CD4-positive, alpha-beta T cell treated with Interleukin-1 beta for 1 hour (primary cell): ENCODE results near the gene MATN1.
"Not testable (repeated sequence)": the region's sequence is repeated elsewhere in the genome, so short reads cannot be mapped to it uniquely, and the experiment has no call there.

ENCODE experiments used
- DNase-seq, 2 donors: peaks; one replicate each; pipeline ENCODE4 v3.0.0-alpha.2; 2020 to 2022

The MATN1 gene

DNA sequence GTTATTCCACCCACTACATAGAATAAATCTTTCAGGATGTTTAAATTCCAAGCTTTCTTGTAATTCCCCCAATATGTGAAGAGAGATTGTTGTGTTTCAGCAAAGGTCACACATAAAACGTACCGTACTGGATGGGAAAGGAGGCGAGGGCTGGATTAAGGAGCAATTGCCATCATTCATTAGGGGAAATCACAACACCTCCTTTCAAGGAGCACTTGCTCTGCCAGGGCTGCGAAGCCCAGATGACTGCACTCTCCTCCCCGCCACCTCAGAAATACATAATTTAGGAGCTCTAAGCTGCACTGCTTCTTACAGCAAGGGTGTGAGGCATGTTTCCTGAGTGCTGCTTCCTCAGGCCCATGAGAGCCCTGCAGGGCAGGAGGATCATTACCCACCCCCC lies 29.6 kb downstream of the MATN1 start:
- DNase-seq, result no peak

DNA sequence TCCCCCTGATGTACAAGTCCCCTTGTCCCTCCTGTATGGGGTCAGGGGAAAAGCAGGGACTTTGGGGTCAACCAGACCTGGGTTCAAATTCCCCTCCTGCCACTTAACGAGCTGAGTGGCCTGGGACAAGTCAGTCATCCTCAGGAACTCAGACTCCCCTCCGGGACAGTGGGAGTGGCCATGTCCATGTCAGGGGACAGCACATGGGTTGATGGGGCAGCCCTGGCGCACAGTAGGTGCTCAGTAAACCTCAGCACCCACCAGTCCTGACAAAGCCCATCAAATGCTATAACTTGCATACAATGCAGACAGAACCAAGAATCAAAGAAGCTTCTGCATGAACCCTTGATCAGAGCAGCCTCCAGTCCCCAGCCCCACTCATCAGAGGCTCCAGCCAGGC lies 30.0 kb downstream of the MATN1 start:
- no peak for DNase-seq

DNA sequence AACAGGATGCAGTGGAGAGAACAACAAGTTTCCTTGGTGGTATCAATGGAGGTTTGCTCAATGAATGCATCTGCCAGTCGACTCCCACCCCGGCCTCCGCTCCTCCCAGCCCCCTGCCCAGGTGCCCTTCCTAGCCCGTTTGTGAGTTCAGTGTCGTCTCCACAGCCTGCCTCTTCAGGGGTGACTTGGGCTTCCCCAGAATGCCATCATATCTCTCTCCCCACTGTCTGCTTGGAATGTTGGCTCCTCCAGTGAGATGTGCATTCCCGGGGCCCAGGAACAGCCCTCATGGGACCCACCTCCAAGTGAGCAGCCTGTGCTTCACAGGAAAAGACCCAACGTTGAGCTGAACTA lies 30.5 kb downstream of the MATN1 start:
- DNase-seq, result no peak

DNA sequence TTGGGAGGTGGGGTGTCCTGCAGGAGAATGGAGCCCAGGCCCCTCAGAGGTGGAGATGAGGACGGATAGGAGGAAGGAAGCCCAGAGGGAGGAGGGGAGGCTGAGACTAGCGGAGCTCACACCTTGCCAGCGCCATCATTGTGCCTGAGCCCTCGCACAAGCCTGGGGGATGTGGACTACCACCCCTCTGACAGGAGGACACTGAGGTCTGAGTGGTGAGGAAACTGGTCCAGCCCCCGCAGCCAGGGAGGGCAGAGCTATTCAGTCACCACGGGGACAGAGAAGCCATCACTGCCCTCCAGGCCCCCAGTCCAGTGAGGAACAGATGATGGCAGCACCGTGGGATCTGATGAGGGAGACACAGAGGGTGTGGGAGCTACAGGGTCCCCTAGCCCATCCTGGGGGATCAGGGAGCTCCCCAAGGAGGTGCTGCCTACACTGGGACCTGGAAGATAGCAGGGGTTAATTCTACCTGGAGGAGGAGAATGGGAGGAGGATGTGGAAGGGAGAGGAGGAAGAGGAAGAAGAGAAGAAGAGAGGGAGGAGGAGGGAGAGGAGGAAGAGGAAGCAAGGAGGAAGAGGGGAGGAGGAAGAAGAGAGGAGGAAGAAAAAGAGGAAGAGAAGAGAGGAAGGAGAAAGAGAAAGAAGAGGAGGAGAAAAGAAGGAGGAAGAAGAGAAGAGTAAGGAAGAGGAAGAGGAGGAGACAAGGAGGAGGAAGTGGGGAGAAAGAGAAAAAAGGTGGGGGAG lies 31.0 kb downstream of the MATN1 start:
- no peak for DNase-seq

DNA sequence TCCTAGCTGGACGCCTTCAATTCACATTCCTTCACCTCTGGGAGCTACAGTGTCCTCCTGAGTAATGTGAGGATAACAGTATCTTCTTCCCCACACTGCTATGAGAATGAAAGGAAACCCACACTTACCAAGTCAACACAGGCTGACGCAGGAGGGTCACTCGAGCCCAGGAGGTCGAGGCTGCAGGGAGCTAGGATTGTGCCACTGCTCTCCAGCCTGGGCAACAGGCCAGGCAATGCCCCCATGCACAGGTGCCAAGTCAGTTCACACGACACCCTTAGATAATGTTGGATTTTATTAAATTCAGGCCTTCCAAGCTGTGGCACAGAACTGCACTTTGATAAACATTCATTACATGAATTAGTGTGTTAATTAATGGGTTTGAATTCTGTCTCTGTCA lies 31.9 kb downstream of the MATN1 start:
- no peak for DNase-seq

DNA sequence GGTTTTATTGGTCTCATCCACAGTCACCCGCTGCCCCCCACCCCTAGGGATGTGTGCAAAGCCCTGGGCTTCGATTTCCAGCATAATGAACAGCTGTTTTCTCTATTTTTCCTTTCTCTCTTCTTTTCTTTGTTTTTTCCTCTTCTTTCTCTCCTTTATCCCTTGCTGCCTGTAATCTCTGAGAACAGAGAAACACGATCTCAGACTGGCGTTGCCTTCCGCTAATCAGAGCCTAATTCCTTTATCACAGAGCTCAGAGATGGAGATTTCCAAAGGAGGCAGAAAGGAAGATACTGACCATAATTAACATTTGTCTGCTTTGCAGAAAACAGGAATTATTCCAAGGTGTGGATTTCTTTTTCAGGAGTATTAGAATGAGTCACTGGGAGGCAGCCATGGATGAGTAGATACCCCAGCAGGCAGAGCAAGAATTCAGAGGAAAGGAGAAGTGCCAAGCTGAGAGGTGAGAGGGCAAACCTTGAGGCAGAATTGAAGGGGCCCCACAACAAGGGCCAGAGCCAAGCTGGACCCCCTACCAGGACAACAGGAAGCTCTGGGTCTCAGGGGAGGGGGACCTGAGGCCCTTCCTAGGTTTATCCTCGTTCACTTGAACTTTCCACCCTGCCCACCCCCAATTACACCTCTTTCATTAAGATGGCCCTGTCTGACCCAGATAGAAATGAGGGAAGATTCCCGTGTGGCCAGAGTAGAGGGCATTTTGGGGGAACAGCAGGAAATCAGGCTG lies 33.3 kb downstream of the MATN1 start:
- no peak for DNase-seq

DNA sequence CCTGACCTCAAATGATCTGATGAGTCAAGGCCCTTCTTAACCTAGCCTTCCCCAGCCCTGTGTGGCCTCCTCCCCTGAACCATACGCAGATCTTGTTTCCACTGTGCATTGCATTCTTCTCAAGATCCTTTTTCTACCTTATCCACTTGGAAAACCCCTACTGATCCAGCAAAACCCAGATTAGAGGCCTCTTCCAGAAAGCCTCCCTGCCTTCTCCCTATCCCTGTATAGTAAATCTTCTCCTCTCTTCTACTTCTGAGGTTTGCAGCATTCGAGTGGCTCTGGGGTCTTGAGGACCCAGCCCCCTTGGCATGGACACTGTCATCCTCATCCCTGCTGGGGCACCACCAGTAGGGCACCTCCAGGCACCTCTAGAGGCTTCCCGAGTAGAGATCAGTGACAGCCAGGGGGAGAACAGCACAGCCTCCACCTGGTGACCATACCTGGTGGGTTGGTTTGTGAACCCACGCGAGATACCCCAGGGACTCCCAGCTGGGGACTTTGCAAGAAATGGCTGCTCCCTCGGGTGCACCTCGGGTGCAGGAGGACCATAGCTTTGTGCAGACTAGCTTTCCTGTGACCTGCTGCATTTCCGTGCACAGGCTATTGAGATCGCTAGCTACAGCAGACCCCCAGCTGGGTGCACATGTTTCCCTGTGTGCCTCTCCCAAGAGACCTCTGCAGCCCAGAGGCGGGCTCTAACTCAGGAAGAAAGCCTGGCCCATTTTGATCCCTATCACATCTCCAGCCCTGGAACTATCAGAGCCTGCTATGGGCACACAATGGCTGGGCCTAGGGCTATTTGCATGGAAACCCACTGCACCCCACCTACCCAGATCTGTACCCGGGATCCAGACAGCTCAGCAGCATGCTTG lies 34.2 kb downstream of the MATN1 start:
- no peak for DNase-seq

DNA sequence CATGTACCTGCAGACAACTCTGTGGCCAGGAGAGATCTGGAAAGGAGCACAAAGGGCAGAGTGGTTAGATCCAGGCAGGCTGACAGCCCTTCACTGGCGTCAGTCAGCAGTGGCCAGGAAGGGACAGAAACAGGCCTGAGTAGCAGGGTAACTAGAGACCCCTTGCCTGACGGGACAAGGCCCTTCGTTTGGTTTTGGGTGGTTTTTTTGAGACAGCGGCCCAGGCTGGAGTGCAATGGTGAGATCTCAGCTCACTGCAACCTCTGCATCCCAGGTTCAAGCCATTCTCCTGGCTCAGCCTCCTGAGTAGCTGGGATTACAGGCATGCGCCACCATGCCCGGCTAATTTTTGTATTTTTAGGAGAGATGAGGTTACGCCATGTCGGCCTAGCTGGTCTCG lies 34.9 kb downstream of the MATN1 start:
- not testable (repeated sequence) for DNase-seq

DNA sequence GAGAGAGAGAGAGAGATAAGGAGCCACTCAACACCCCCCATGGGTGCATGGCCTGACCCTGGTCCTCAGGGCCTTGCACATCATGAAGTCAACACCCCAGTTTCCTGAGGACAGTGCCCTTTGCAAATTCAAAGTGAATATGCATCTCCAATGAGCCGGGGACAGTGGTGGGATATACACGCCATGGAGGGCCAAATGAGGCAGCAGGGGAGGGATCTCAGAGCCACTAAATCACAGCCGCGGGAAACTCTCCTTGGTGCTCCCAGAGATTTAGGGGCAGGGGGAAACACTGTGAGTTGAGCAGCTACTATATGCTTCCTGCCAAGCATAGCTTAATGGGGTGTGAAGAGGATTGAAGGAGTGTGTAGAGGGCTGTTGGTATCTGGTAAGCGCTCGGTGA lies 35.5 kb downstream of the MATN1 start:
- no peak for DNase-seq

DNA sequence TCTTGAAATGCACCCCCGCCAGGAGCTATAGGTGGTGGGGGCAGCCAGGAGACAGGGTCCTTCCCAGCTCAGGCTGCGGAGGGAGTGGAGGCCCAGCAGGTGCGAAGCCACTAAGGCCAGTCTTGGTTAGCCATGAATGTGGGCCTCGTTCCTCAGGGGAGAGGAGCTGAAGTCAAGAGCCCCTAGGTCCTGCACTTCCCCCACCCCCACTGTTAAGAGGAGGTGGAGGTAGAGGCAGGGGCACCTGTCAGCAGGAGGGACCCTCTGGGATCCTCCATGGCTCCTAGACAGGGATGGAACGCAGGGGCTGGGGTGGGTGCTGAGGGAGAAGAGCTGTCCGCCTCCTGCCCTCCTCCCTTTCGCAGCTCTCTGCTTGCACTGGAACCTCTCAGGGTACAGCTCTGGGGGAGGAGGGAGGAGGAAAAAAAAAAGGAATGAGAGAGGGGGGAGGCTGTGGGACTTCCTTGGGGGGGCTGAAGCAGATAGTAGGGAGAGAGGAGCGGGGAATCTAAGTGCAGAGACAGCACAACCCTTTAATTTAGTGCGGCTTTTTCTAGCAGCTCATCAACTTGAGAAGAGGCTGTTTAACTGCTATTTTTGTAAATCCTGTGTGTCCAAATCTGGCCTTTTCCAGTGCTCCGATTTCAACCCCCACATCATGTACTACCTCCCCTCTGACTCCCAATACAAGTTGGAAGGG lies 37.0 kb downstream of the MATN1 start:
- no peak for DNase-seq

DNA sequence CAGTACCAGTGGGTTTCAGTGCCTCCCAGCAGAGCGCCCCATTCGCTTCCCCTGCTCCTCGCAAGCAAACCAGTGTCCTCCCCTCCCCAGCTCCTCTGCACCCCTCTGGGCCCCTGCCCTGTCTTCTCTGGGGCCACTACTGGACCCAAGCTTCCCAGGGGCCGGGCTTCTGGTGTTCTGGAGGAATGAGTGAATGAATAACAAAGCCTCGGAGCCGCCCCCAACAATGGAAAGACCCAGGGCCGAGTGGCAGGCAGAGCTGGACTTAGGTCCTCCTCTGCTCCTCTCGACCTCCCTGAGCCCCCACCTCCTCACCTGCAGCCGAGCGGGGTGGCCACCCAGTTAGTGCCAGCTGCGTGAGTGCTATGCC lies 37.6 kb downstream of the MATN1 start:
- no peak for DNase-seq

DNA sequence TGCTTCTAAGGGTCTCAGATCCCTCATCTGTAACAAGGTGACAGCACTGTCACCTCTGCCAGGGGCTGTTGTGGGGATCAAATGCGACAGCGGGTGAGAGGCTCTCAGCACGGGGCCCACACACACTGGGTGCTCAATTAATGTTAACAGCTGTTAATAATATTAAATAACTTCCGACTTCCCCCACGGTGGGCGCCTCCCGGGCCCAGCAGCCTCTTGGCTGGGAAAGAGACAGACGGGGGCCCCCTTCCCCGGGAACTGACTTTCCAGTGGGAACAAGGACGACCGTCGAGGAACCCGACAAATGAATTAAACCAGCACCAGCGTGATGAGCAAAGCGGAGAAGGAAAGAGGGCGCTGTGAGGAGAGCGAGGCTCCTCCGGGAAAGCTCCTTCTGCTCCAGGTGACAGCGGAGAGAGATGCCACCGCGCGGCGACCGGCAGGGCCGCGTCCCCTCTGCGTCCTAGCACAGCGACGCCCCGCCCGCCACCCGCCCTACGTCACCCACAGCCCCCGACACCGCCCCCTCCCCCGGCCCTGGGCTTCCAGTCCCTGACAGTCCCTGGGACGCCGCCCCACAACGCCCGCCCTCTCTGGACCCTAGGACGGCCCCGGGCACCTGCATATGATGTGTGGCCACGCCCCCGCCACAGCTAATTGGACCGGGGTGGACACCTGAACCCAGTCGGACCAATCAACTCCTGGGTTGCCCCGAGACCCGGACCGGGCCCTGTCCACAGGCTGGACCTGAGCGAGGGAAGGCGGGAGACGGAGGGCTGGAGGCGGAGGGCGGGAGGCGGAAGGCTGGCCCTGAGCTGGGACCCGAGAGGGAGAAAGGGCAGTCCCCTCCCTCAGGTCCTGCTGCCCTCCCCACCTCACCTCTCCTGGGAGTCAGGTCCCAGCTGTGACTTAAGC lies 38.2 kb downstream of the MATN1 start:
- peak; percentile 10 to 20 for DNase-seq

DNA sequence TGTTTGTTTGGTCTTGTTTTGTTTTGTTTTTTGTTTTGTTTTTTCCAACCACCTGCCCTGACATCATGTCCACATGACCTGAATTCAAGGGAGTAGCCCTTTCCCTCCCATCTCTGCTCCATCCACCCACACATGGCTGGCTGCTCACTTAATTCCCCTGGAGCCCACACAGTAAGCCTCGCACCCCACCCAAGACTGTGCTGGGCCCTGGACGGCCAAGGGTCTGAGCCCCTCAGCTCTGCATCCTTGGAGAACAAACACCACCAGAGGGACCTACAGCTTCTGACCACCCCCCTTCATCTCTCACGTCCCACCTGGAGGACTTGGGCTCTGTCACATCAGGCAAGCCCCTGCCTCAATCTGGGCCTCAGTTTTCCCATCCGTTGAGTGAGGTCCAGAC lies 39.1 kb downstream of the MATN1 start:
- DNase-seq, result no peak

DNA sequence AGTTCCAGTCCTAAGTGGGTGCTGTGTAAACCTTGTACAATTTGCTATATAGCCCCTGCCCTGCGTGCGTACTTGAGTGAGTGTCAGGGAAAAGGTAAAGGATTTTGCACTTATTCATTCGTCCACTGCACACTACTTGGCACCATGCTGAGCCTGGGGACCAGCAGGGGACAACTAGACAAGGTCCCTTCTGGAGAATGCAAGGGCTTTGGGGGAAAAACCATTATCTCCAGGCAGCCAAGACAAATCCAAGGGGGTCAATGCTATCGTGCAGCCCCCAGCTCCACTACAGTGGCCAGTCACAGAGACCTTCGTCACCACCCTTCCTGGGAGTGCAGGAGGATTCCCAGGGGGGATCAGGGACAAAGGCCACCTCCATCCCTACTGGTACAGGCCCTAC lies 39.7 kb downstream of the MATN1 start:
- DNase-seq, result no peak

DNA sequence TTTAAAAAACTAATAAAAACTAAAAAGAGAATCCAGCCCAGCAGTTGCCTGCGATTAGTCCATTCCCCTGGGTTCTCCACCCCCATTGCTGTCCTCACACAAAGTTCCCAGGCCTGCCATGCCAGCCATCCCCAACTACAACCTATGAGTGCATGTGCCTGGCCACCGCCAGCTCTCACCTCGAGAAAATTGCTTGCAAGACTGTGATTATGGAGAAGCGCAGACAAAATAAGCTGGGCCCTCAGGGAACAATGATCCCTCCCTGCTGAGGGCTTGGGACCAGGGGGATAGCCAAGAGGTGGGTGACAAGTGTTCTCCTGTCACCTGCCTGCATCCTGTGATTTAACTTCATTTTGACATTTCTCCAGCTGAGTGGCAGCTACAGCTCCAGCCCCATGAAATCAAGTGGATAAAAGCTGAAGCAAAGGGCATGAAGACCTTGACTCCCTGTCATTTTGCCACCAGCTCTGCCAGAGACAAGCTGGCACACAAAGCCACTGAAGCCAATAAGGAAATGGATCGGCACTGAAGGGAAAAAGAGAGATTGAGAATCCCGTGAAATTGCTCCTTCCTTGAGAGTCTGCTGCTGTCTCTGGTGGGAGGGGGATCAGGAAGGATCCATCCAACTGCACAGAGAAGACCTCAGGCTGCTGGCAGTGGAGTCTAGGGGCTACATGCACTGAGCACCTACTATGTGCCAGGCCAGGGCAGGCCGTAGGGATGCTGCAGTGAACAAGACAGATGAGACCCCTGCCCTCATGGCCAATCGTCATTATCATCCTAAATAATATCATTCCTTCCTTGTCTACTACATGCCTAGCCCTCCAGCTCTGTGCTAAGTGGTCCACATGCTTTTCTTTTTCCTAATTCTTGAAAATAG lies 40.7 kb downstream of the MATN1 start:
- no peak for DNase-seq

DNA sequence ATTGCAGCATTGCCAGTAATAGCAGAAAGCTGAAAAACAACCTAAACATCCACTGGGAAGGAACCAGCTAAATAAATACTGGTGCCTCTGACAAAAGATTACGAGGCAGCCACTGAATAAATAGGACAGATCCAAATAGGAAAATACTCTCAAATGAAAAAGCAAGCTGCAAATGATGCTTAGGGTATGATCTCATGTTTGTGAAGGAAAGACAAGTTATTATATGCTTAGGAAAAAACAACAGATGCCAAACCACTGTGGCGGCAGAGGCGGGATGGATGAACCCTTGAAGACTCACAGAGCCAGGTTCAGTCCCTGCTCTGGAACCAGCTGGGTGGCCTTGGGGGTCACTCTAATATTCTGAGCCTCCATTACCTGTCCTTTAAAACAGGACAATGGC lies 41.6 kb downstream of the MATN1 start:
- DNase-seq, result no peak

DNA sequence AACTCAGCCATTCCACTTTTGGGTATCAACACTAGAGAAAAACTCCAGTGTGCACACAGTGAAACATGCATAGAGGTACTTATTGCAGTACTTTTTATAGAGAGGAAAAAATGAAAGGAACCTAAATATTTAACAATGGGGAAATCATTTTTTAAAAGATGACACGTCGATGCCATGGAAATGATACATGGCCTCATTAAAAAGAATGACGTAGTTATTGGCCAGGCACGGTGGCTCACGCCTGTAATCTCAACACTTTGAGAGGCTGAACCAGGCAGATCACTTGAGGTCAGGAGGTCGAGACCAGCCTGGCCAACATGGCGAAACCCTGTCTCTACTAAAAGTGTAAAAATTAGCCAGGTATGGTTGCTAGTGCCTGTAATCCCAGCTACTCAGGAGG lies 42.5 kb downstream of the MATN1 start:
- DNase-seq, result no peak

DNA sequence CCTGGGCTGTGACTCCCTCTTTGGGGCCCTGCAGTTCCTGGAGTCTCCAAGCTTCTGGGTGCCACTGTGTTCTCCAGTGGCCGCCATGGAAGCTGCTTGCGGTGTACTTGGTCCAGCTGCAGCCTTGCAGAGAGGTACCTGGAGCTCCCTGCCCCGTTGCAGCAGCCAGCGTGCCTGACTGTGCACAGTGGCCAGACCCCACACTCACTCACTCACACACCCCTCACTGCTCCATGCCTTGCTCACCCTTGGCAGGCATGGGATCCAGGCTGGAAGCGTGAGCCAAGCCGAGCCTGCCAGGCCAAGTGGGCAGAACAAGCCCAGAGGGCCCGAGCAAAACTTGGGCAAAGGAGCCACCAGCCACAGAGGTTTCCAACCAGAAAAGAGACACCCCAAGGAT lies 43.0 kb downstream of the MATN1 start:
- DNase-seq, result no peak

DNA sequence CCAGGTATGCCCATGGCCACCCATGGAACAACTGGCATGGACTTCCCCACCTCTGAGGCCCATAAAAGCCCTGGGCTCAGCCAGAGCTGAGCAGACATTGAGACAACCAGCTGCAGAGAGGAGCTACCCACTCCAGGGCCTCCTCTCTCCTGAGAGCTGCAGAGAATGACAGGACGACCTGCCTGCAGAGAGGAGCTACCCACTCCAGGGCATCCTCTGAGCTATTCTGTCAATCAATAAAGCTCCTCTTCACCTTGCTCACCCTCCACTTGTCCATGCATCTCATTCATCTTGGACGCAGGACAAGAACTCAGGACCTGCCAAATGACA lies 43.4 kb downstream of the MATN1 start:
- DNase-seq, result no peak

DNA sequence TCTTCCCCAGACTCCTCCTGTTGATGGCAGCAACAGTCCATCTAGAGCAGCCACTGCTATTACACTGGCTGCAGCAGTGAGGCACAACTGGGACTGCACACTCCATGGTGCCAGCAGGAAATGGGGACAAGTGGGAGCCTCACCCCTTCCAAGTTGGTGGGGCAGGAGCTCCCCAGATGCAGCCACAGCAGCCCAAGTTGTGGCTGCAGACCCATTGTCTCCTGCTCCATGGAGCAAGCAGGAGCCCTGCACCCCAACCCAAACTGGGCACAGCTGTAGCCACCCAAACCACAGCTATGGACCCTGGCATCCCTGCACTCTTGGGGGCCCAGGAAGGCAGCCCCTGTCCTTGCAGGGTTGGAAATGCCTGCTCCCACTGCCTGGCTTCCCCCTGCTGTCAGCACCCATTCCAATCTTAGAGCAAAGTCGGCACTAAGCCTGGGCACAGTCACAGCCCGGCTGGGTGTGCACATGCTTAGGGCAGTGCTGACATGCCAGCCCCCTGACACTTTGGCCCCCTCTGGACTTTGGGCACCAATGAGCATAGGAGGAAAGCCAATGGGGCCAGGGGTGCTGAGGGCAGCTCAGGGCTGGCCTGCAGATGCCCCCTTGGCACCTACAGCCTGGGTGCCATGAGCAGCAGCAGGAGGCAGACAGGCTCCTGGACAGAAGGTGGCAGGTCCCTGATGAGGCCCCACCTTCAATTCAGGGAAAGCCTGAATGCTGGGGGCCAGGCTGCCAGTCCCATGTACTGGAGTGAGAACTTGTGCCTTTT lies 44.0 kb downstream of the MATN1 start:
- DNase-seq, result no peak
